ENCODE measurements around the gene KIF27.
A peak's percentile ranks its signal among the peaks of the same experiment; 100 is the strongest.
"Not testable (repeated sequence)": the region's sequence is repeated elsewhere in the genome, so short reads cannot be mapped to it uniquely, and the experiment has no call there.

KIF27 gene

DNA sequence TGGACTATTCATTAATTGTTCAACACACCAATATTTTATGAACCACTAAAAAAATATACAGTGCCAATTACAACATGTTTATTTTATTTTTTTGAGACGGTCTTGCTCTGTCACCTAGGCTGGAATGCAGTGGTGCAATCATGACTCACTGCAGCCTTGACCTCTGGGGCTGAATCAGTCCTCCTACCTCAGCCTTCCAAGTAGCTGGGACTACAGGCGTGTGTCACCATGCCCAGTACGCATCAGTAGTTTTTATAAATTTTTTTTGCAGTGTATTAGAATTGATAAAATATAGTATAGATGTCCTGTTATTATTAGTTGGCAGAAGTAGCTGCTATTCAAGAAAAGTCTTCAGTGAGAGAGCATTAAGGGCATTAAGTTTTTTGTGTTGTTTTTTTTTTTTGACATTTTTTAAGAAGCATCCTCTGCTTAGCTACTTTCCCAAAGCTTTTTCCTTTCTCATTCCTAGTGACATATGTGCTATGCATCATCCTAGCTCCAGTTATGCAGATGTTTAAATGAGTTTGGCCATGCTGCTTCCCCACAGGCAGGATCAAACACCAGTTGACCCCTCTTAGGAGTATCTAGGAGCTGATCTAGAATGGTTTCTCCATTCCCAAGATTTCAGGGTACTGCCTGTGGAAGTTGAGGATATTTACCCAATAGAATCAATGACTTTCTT lies 35.5 kb downstream of the KIF27 start:
- not testable (repeated sequence) for H3K27me3 ChIP-seq (ENCODE audit: control insufficient read depth in 1 of 2, insufficient read depth in 2 of 2, low read length in 2 of 2); H3K4me1 ChIP-seq (ENCODE audit: control insufficient read depth, insufficient read depth, low read length); H3K4me3 ChIP-seq (ENCODE audit: low read length in 2 of 2); H3K27ac ChIP-seq (ENCODE audit: low read length); H3K9ac ChIP-seq (ENCODE audit: low read length in 2 of 2); H3K9me3 ChIP-seq (ENCODE audit: control insufficient read depth in 2 of 2, low read length in 2 of 2); H3K36me3 ChIP-seq (ENCODE audit: control insufficient read depth in 2 of 2, insufficient read depth in 2 of 2, low read length in 2 of 2)

DNA sequence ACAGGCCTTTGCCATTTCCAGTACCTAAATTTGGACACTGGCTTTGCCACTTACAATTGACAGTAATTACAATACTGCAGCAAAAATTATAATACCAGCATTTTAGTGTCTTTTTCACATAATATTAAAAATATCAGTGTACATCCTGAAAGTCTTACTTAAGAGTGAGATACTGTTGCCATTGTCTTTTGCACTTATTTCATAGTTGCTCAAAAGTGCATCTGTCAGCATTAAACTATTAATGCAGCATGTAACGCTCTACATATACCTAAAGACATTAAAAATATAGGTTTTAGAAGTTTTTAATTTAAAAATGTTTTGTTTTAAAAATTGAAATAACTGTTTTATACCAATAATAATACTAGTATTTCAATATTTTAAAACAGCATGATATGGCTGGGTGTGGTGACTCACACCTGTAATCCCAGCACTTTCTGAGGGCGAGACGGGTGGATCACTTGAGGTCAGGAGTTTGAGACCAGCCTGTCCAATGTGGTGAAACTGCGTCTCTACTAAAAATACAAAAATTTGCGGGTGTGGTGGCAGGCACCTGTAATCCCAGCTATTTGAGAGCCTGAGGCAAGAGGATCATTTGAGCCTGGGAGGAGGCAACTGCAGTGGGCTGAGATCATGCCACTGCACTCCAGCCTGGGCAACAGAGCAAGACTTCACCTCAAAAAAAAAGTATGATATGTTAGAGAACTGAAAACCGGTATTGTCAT lies 39.4 kb downstream of the KIF27 start:
- H3K9ac ChIP-seq (ENCODE audit: low read length in 2 of 2); H3K36me3 ChIP-seq (ENCODE audit: control insufficient read depth in 2 of 2, insufficient read depth in 2 of 2, low read length in 2 of 2); H3K4me3 ChIP-seq (ENCODE audit: low read length in 2 of 2); H3K27me3 ChIP-seq (ENCODE audit: control insufficient read depth in 1 of 2, insufficient read depth in 2 of 2, low read length in 2 of 2); H3K9me3 ChIP-seq (ENCODE audit: control insufficient read depth in 2 of 2, low read length in 2 of 2); H3K4me1 ChIP-seq (ENCODE audit: control insufficient read depth, insufficient read depth, low read length); H3K27ac ChIP-seq (ENCODE audit: low read length): not testable (repeated sequence)

DNA sequence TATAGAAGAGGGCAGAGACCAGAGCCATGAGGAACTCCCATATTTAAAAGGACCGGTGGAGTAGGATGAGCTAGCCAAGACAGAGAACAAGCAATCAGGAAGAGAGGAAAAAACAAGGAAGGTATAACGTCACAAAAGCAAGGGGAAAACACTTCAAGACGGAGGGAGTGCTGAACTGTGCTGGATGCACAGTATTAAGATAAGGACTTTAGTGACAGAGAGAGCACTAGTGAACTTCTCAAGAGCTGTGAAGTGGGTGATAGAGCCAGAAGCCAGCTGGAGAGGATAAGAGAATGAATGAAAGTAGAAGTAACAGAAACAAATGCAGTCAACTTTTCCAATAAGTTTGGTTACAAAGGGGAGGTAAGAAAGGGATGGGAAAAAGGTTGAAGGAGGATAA lies 45.7 kb downstream of the KIF27 start:
- not testable (repeated sequence) for H3K27me3 ChIP-seq (ENCODE audit: control insufficient read depth in 1 of 2, insufficient read depth in 2 of 2, low read length in 2 of 2); H3K36me3 ChIP-seq (ENCODE audit: control insufficient read depth in 2 of 2, insufficient read depth in 2 of 2, low read length in 2 of 2); H3K9ac ChIP-seq (ENCODE audit: low read length in 2 of 2); H3K9me3 ChIP-seq (ENCODE audit: control insufficient read depth in 2 of 2, low read length in 2 of 2); H3K4me1 ChIP-seq (ENCODE audit: control insufficient read depth, insufficient read depth, low read length); H3K27ac ChIP-seq (ENCODE audit: low read length); H3K4me3 ChIP-seq (ENCODE audit: low read length in 2 of 2)

DNA sequence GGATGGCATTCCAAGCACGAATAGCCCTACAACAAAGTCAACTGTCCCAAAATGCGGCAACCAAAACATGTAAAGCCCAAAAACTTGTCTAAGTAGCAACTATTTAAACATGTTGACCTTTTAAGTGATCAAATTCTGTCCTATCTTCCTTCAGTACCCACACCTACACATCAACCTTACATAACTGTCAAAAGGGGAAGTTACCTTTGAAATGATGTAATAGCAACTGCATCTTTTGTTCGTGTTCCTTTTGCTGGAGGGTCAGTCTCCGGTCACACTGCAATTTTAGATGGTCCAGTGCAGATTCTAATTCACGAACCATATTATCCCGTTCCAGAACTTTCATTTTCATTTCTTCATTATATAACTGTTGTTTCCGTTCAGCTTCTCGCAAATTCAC lies 71.3 kb downstream of the KIF27 start:
- H3K36me3 ChIP-seq (ENCODE audit: control insufficient read depth in 2 of 2, insufficient read depth in 2 of 2, low read length in 2 of 2), result not testable (repeated sequence)

DNA sequence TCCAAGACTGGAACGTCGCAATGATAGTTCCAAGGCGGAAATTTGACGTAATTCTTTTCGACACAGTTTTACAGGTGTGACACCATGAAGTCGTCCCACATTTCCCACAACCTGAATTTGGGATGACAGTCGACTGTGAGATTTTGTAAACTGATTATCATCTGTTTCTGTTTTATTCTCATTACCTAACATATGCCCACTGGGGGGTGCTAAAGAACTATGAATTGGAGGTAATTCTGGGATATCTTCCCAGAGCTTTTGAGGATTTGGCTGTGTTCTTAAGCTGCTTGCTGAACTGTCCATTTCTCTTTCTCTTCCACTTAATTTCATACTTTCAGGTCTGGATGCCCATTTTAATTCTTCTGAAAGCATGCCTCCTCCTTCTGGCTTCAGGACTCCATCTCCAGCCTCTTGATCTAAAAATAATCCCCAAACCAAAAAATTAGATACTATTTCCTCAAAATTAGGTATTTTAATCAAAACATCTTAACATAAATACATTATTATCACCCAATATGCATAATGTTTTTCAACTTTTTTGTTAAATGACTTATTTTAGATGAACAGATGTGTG lies 84.1 kb downstream of the KIF27 start:
- H3K9ac ChIP-seq (ENCODE audit: low read length in 2 of 2); H3K4me1 ChIP-seq (ENCODE audit: control insufficient read depth, insufficient read depth, low read length); H3K27ac ChIP-seq (ENCODE audit: low read length); H3K4me3 ChIP-seq (ENCODE audit: low read length in 2 of 2); H3K27me3 ChIP-seq (ENCODE audit: control insufficient read depth in 1 of 2, insufficient read depth in 2 of 2, low read length in 2 of 2); H3K9me3 ChIP-seq (ENCODE audit: control insufficient read depth in 2 of 2, low read length in 2 of 2); H3K36me3 ChIP-seq (ENCODE audit: control insufficient read depth in 2 of 2, insufficient read depth in 2 of 2, low read length in 2 of 2): not testable (repeated sequence)

More for the DNA sequence above, 71.3 kb downstream of the KIF27 start:
- H3K4me3 ChIP-seq (ENCODE audit: low read length in 2 of 2); H3K27ac ChIP-seq (ENCODE audit: low read length); H3K9ac ChIP-seq (ENCODE audit: low read length in 2 of 2); H3K27me3 ChIP-seq (ENCODE audit: control insufficient read depth in 1 of 2, insufficient read depth in 2 of 2, low read length in 2 of 2); H3K4me1 ChIP-seq (ENCODE audit: control insufficient read depth, insufficient read depth, low read length); H3K9me3 ChIP-seq (ENCODE audit: control insufficient read depth in 2 of 2, low read length in 2 of 2): not testable (repeated sequence)

DNA sequence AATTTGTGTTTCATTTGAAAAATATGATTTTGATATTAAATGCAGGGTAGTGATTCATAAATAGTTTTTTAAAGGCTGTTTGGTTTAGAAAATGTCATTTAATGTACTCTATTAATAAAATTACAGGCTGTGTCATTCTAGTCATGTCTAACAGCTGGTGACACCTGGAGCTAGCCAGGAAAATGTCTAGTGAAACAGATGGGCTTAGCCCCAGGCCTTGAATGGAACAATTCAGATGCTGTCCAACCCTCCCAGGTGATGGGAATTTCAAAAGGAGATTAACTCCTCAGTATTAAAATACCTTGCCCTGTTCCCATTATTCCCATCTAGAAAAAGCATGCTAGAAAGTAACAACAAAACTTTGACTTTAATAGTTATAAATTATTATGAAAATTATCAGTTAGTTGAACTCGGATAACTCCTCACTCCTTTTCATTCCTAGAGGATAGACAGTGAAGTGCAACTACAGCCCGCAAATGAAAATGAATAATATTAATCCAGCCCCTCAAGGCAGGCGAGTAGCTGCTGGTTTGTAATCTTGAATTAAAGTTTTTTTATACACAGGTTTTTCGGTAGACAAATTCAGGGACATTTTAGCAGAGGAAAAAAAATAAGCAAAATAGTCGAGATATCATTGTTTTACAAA lies 90.7 kb downstream of the KIF27 start:
- not testable (repeated sequence) for H3K36me3 ChIP-seq (ENCODE audit: control insufficient read depth in 2 of 2, insufficient read depth in 2 of 2, low read length in 2 of 2); H3K9me3 ChIP-seq (ENCODE audit: control insufficient read depth in 2 of 2, low read length in 2 of 2); H3K27ac ChIP-seq (ENCODE audit: low read length); H3K9ac ChIP-seq (ENCODE audit: low read length in 2 of 2); H3K27me3 ChIP-seq (ENCODE audit: control insufficient read depth in 1 of 2, insufficient read depth in 2 of 2, low read length in 2 of 2); H3K4me1 ChIP-seq (ENCODE audit: control insufficient read depth, insufficient read depth, low read length); H3K4me3 ChIP-seq (ENCODE audit: low read length in 2 of 2)

DNA sequence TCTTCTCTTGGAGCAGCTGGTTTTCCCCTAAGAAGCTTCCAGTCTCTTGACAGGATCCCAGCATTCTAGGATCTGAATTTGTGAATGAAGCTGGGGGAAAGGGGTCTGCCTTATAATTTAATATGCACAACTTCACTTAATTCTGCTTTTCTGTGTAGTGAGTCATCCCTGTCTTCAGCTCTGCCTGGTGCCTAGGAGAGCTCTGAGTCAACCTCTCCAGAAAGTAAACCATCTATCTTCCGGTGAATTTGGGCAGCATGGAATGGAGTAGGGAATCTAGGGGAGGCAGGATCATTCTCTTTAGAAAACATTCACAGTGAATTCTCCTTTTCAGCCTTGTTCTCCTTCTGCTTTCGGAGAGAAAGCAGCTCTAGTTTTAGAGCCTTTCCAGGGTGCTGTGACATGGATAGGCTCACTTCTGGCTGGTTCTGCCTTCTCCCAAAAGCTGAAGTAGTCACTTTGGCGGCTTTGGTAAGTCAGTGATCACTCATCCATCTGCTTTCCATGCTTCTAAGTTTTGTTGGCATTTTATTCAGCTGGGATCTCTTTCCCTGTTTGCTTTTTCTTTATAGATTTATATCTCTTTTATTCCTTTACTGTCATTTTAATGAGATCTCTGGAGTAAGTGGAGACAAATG lies 96.1 kb downstream of the KIF27 start:
- not testable (repeated sequence) for H3K27me3 ChIP-seq (ENCODE audit: control insufficient read depth in 1 of 2, insufficient read depth in 2 of 2, low read length in 2 of 2); H3K9me3 ChIP-seq (ENCODE audit: control insufficient read depth in 2 of 2, low read length in 2 of 2); H3K9ac ChIP-seq (ENCODE audit: low read length in 2 of 2); H3K27ac ChIP-seq (ENCODE audit: low read length); H3K36me3 ChIP-seq (ENCODE audit: control insufficient read depth in 2 of 2, insufficient read depth in 2 of 2, low read length in 2 of 2); H3K4me1 ChIP-seq (ENCODE audit: control insufficient read depth, insufficient read depth, low read length); H3K4me3 ChIP-seq (ENCODE audit: low read length in 2 of 2)

DNA sequence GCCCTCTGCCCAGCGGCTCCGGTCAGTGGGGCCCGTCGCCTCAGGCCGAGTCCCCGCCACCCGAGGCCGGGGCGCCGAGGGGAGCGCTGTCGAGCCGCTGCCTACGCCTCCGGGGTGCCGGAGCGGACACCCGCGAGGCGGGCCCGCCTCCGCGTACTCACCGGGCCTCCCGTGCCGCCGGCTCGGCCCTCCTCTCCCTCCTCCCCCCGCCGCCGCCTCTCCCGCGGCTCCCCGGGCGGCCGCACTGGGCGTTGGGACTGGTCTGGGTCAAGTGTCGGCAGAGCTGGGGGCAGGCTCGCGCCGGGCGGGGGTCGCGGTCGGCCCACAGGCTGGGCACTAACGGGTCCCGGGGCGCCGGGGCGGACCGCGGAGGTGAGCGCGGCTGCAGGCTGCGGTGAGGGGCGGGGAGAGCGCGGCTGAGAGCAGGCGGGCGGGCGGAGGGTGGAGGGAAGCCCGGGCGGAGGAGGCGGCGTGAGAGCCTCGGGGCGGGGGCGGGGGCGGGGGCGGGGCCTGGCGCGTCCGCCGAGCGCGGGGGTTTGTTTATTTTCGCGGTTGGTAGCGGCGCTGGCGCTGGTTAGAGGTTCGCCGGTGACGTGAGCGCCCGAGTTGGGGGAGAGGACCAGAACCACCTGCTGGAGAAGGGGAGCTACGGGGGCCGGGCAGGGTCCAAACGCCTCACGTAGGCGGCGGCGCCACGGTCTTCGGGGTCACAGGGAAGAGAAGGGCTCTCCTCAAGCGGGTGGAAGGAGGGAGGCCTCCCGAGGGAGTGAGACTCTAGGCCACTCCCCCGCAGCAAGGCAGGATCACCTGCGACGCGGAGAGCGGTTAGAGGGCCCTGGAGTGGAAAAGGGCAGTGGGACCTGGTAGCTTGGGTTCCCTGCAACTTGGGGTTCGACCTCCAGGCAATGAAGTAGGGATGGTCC lies 103.6 kb downstream of the KIF27 start, which contains the start of gene GKAP1:
TSS of gene GKAP1 (minus strand) at position 414 of the 923 bp plus-strand sequence. CDS start 11,252 bp downstream, outside the sequence.
- Histone ChIP-seq H3K9ac (ENCODE audit: low read length in 2 of 2) (peak within 1 kb of the TSS; percentile 55 to 63), H3K27ac (ENCODE audit: low read length) (peak within 1 kb of the TSS; percentile 49), H3K4me3 (ENCODE audit: low read length in 2 of 2) (peak within 1 kb of the TSS; percentile 65 to 73)
- not testable (repeated sequence) for H3K27me3 ChIP-seq (ENCODE audit: control insufficient read depth in 1 of 2, insufficient read depth in 2 of 2, low read length in 2 of 2); H3K36me3 ChIP-seq (ENCODE audit: control insufficient read depth in 2 of 2, insufficient read depth in 2 of 2, low read length in 2 of 2); H3K4me1 ChIP-seq (ENCODE audit: control insufficient read depth, insufficient read depth, low read length); H3K9me3 ChIP-seq (ENCODE audit: control insufficient read depth in 2 of 2, low read length in 2 of 2)

DNA sequence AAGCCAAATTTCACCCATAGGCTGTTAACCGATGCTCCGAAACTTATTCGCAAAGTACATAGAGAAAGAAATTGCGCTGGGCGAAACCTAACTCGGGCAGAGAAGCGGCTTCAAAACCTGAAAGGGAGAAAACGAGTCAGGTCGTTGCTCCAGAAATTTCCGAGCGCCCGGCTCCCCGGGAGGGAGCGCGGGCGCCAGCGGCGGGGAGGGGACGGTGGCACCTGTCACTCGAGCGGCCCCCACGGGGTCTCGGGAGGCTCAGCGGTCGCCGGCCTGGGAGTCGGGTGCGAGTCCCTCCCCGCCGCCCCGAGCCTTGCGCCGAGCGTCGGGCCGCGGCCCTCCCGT lies 104.2 kb downstream of the KIF27 start:
- H3K9me3 ChIP-seq (ENCODE audit: control insufficient read depth in 2 of 2, low read length in 2 of 2); H3K27me3 ChIP-seq (ENCODE audit: control insufficient read depth in 1 of 2, insufficient read depth in 2 of 2, low read length in 2 of 2); H3K36me3 ChIP-seq (ENCODE audit: control insufficient read depth in 2 of 2, insufficient read depth in 2 of 2, low read length in 2 of 2); H3K4me1 ChIP-seq (ENCODE audit: control insufficient read depth, insufficient read depth, low read length): not testable (repeated sequence)
- Histone ChIP-seq H3K9ac (ENCODE audit: low read length in 2 of 2) (peak overlapping the region; percentile 55 to 63), H3K4me3 (ENCODE audit: low read length in 2 of 2) (peak overlapping the region; percentile 65 to 73), H3K27ac (ENCODE audit: low read length) (peak overlapping the region; percentile 49)

DNA sequence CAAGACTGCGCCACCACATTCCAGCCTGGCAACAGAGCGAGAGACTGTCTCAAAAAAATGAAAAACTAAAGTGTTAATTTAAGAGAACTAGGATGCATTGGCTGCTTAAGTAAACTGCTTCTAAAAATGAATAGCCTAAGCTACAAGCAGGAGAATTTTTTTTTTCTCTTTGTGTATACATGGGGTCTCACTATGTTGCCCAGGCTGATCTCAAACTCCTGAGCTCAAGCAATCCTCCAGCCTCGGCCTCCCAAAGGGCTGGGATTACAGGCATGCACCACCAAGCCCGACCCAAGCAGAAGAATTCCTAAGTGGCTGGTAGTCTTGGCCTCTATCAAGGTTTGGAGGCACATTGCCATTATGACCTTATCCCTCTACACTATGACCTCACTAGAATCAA lies 106.1 kb downstream of the KIF27 start:
- not testable (repeated sequence) for H3K27me3 ChIP-seq (ENCODE audit: control insufficient read depth in 1 of 2, insufficient read depth in 2 of 2, low read length in 2 of 2); H3K36me3 ChIP-seq (ENCODE audit: control insufficient read depth in 2 of 2, insufficient read depth in 2 of 2, low read length in 2 of 2); H3K9me3 ChIP-seq (ENCODE audit: control insufficient read depth in 2 of 2, low read length in 2 of 2); H3K27ac ChIP-seq (ENCODE audit: low read length); H3K9ac ChIP-seq (ENCODE audit: low read length in 2 of 2); H3K4me3 ChIP-seq (ENCODE audit: low read length in 2 of 2); H3K4me1 ChIP-seq (ENCODE audit: control insufficient read depth, insufficient read depth, low read length)
